H9 (cell line): Measurements from ENCODE around the gene WDR70. TPM values are rescaled to one million over a fixed set of nuclear protein-coding genes. Genes with fewer than 3 reads are reported as not detected.
"Not testable (repeated sequence)": the region's sequence is repeated elsewhere in the genome, so short reads cannot be mapped to it uniquely, and the experiment has no call there.

Experiments
- DNase-seq: peaks from one replicate; pipeline ENCODE4 v3.0.0-alpha.2; 2017
- H2AFZ ChIP-seq: one replicate; pipeline ENCODE4 v1.6.1; 2013; ENCODE audit warnings: mild to moderate bottlenecking, low read length, control low read depth, moderate library complexity
- H2AK5ac ChIP-seq: 2 replicates; pipeline ENCODE4 v1.6.1; 2013; ENCODE audit warnings: low read length, control low read depth, mixed read lengths; ENCODE audit not compliant: insufficient read length
- H2BK120ac ChIP-seq: one replicate; pipeline ENCODE4 v1.6.1; 2013; ENCODE audit warnings: low read depth, mild to moderate bottlenecking, low read length, control low read depth, inconsistent platforms; ENCODE audit not compliant: poor library complexity, severe bottlenecking
- H2BK12ac ChIP-seq: 2 replicates; pipeline ENCODE4 v1.6.1; 2013; ENCODE audit warnings: low read length, control low read depth, mixed read lengths, low read depth; ENCODE audit not compliant: insufficient read length
- H2BK15ac ChIP-seq: 2 replicates; pipeline ENCODE4 v1.6.1; 2013; ENCODE audit warnings: low read depth, low read length, control low read depth
- H2BK20ac ChIP-seq: one replicate; pipeline ENCODE4 v1.6.1; 2013; ENCODE audit warnings: low read depth, mild to moderate bottlenecking, low read length, control low read depth, inconsistent platforms; ENCODE audit not compliant: poor library complexity, severe bottlenecking
- H2BK5ac ChIP-seq: 2 replicates; pipeline ENCODE4 v1.6.1; 2013; ENCODE audit warnings: low read length, control low read depth, mixed read lengths; ENCODE audit not compliant: insufficient read length
- H3K14ac ChIP-seq: 2 replicates; pipeline ENCODE4 v1.6.1; 2013; ENCODE audit warnings: low read length, control low read depth; ENCODE audit not compliant: insufficient read depth
- H3K18ac ChIP-seq: 2 replicates; pipeline ENCODE4 v1.6.1; 2013; ENCODE audit warnings: low read depth, mild to moderate bottlenecking, mixed read lengths, low read length, control low read depth; ENCODE audit not compliant: insufficient read length
- H3K23ac ChIP-seq: 2 replicates; pipeline ENCODE4 v1.6.1; 2013; ENCODE audit warnings: low read length, control low read depth, mixed read lengths, low read depth; ENCODE audit not compliant: insufficient read length
- H3K23me2 ChIP-seq: 2 replicates; pipeline ENCODE4 v1.6.1; 2013; ENCODE audit warnings: low read depth, mild to moderate bottlenecking, mixed read lengths, low read length, control low read depth; ENCODE audit not compliant: insufficient read length, poor library complexity, severe bottlenecking
- H3K27ac ChIP-seq: 2 replicates; pipeline ENCODE4 v1.5.1; 2013; ENCODE audit warnings: low read length, control low read depth, mixed read lengths, low read depth; ENCODE audit not compliant: insufficient read length
- H3K27me3 ChIP-seq: 2 replicates; pipeline ENCODE4 v1.6.1; 2013; ENCODE audit warnings: low read length, control low read depth, inconsistent platforms; ENCODE audit not compliant: insufficient read depth
- H3K4ac ChIP-seq: 2 replicates; pipeline ENCODE4 v1.6.1; 2013; ENCODE audit warnings: low read depth, mild to moderate bottlenecking, control low read depth, inconsistent platforms, low read length, moderate library complexity
- H3K4me1 ChIP-seq: 2 replicates; pipeline ENCODE4 v1.6.1; 2013; ENCODE audit warnings: low read length, control low read depth, inconsistent platforms; ENCODE audit not compliant: insufficient read depth
- H3K4me2 ChIP-seq: 2 replicates; pipeline ENCODE4 v1.6.1; 2013; ENCODE audit warnings: low read length, control low read depth, mixed read lengths; ENCODE audit not compliant: insufficient read length, insufficient read depth
- H3K56ac ChIP-seq: 2 replicates; pipeline ENCODE4 v1.6.1; 2013; ENCODE audit warnings: low read depth, mild to moderate bottlenecking, mixed read lengths, low read length, control low read depth; ENCODE audit not compliant: insufficient read length
- H3K79me1 ChIP-seq: 2 replicates; pipeline ENCODE4 v1.6.1; 2013; ENCODE audit warnings: low read depth, mild to moderate bottlenecking, moderate library complexity, low read length, control low read depth, inconsistent platforms; ENCODE audit not compliant: insufficient read depth, poor library complexity, severe bottlenecking
- H3K79me2 ChIP-seq: 2 replicates; pipeline ENCODE4 v1.6.1; 2013; ENCODE audit warnings: low read length, control low read depth, inconsistent platforms; ENCODE audit not compliant: insufficient read depth
- H3K9ac ChIP-seq: 2 replicates; pipeline ENCODE4 v1.6.1; 2013; ENCODE audit warnings: low read length, control low read depth, mixed read lengths; ENCODE audit not compliant: insufficient read length; ENCODE audit errors: extremely low read depth
- H3K9me3 ChIP-seq: one replicate; pipeline ENCODE4 v1.6.1; 2013; ENCODE audit warnings: low read depth, low read length, inconsistent platforms; ENCODE audit not compliant: control insufficient read depth
- H3T11ph ChIP-seq: one replicate; pipeline ENCODE4 v1.6.1; 2013; ENCODE audit warnings: mild to moderate bottlenecking, low read length, control low read depth, inconsistent platforms
- H4K20me1 ChIP-seq: one replicate; pipeline ENCODE4 v1.6.1; 2013; ENCODE audit not compliant: control insufficient read depth, insufficient read length, insufficient read depth
- H4K5ac ChIP-seq: 2 replicates; pipeline ENCODE4 v1.6.1; 2013; ENCODE audit warnings: low read depth, mild to moderate bottlenecking, mixed read lengths, low read length, control low read depth; ENCODE audit not compliant: insufficient read length
- H4K8ac ChIP-seq: replicated peaks from 2 replicates; pipeline ENCODE4 v1.6.1; 2013; ENCODE audit warnings: low read length, control low read depth, mixed read lengths, low read depth; ENCODE audit not compliant: insufficient read length
- H4K91ac ChIP-seq: 2 replicates; pipeline ENCODE4 v1.6.1; 2013; ENCODE audit warnings: low read depth, mild to moderate bottlenecking, moderate library complexity, mixed read lengths, low read length, control low read depth; ENCODE audit not compliant: insufficient read length
- H3K27ac Mint-ChIP-seq, 3 experiments: 2 replicates in 2 of 3; 3 replicates in 1 of 3; pipeline ENCODE4 v1.8.0; 2020 to 2021; ENCODE audit warnings: mixed read lengths in 3 of 3, mild to moderate bottlenecking in 1 of 3, moderate library complexity in 1 of 3
- H3K27me3 Mint-ChIP-seq: 2 replicates; pipeline ENCODE4 v1.8.0; 2021; ENCODE audit warnings: low read depth, mild to moderate bottlenecking, moderate library complexity, mixed read lengths
- H3K36me3 Mint-ChIP-seq, 3 experiments: 2 replicates in 2 of 3; 3 replicates in 1 of 3; pipeline ENCODE4 v1.8.0; 2020 to 2021; ENCODE audit warnings: low read depth in 3 of 3, mixed read lengths in 3 of 3; ENCODE audit not compliant: insufficient read depth in 1 of 3
- H3K4me1 Mint-ChIP-seq, 2 experiments: 2 replicates each; pipeline ENCODE4 v1.8.0; 2020; ENCODE audit warnings: mixed read lengths in 2 of 2
- H3K4me3 Mint-ChIP-seq, 2 experiments: 2 replicates in 1 of 2; 3 replicates in 1 of 2; pipeline ENCODE4 v1.8.0; 2020 to 2021; ENCODE audit warnings: mild to moderate bottlenecking in 2 of 2, mixed read lengths in 2 of 2, moderate library complexity in 1 of 2
- H3K9me3 Mint-ChIP-seq, 2 experiments: 2 replicates in 1 of 2; 3 replicates in 1 of 2; pipeline ENCODE4 v1.8.0; 2020; ENCODE audit warnings: mild to moderate bottlenecking in 2 of 2, mixed read lengths in 2 of 2, moderate library complexity in 1 of 2
- WGBS: extraction: QIAGEN DNeasy Blood & Tissue Kit; methylation state at CpG from one replicate; pipeline ENCODE4 v1.1.7; 2013; ENCODE audit warnings: missing lambda C conversion rate, low lambda C conversion rate, mixed read lengths; ENCODE audit not compliant: insufficient read length; ENCODE audit errors: extremely low coverage; 5-methylcytosine and 5-hydroxymethylcytosine counted together
- total RNA-seq: library from RNA; stranded (reverse); gene quantifications from 2 replicates; pipeline ENCODE4 v1.2.1, GENCODE V29; 2021
- TF ChIP-seq, protein P1 (sequence below): fragments of 200-600 bp; sonication (generic); conservative IDR thresholded peaks from 3 replicates; pipeline ENCODE4 v1.8.0; 2021; ENCODE audit warnings: antibody characterized with exemption, mild to moderate bottlenecking

The WDR70 gene
- total RNA-seq, 1 experiment from 2014 or later, result 38.1 TPM

DNA sequence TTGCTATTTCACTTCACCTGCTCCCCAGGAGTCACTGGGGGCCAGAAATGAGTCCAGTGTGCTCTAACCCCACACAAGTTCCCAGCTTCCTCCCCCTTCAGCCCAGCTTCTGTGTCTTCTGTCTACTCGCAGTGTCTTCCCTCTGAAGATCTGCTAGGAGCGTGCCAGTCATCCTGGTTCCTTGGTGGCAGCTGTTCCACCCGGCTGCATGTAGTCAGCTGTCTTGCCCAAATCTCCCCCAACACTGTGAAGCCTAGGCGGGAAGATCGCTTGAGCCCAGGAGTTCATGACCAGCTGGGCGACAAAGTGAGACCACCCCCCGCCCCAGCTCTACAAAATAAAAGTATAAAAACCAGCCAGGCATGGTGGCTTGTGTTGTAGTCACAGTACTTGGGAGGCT, 306.7 kb downstream of the WDR70 start:
- Mint-ChIP-seq H3K27me3 (no peaks in the 10 kb centered on the region), H3K27ac (no peak overlapping the region), H3K4me3 (no peak overlapping the region), H3K9me3 (peaks cover 23 to 34% of the 10 kb centered on the region in 2 experiments), H3K4me1 (peaks cover 6 to 8% of the 10 kb centered on the region in 2 experiments; a peak in 3 of 4 replicates), H3K36me3 (peaks cover 4 to 12% (median 6%) of the 10 kb centered on the region in 3 experiments; a peak in 3 of 7 replicates)
- no peaks in the 10 kb centered on the region for H3K27me3 ChIP-seq
- no peak overlapping the region for H4K91ac ChIP-seq
- H4K8ac ChIP-seq, result no peak overlapping the region
- no peak overlapping the region for H3K56ac ChIP-seq
- no peak for DNase-seq
- no peak overlapping the region for H3K4me2 ChIP-seq
- H4K5ac ChIP-seq, result no peak overlapping the region
- no peak overlapping the region for H3K4ac ChIP-seq
- no peak overlapping the region for H2BK12ac ChIP-seq
- no peak overlapping the region for H2BK20ac ChIP-seq
- TF ChIP-seq, protein P1, sequence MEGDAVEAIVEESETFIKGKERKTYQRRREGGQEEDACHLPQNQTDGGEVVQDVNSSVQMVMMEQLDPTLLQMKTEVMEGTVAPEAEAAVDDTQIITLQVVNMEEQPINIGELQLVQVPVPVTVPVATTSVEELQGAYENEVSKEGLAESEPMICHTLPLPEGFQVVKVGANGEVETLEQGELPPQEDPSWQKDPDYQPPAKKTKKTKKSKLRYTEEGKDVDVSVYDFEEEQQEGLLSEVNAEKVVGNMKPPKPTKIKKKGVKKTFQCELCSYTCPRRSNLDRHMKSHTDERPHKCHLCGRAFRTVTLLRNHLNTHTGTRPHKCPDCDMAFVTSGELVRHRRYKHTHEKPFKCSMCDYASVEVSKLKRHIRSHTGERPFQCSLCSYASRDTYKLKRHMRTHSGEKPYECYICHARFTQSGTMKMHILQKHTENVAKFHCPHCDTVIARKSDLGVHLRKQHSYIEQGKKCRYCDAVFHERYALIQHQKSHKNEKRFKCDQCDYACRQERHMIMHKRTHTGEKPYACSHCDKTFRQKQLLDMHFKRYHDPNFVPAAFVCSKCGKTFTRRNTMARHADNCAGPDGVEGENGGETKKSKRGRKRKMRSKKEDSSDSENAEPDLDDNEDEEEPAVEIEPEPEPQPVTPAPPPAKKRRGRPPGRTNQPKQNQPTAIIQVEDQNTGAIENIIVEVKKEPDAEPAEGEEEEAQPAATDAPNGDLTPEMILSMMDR, result no peak
- H2BK5ac ChIP-seq, result no peak overlapping the region
- no peak overlapping the region for H2BK15ac ChIP-seq
- H3K14ac ChIP-seq, result no peak overlapping the region
- H3K9ac ChIP-seq, result no peak overlapping the region
- H3K4me1 ChIP-seq, result no peaks in the 10 kb centered on the region
- no peak overlapping the region for H3K18ac ChIP-seq
- no peak overlapping the region for H3T11ph ChIP-seq
- H2AK5ac ChIP-seq, result no peak overlapping the region
- H3K27ac ChIP-seq, result no peak overlapping the region
- H3K79me1 ChIP-seq, result no peaks in the 10 kb centered on the region
- WGBS, result no CpG with 5 or more reads among the region's 7 CpGs
- H3K79me2 ChIP-seq, result no peaks in the 10 kb centered on the region
- no peaks in the 10 kb centered on the region for H3K9me3 ChIP-seq
- no peak overlapping the region for H2BK120ac ChIP-seq
- H2AFZ ChIP-seq, result no peak overlapping the region
- no peak overlapping the region for H3K23ac ChIP-seq
- no peaks in the 10 kb centered on the region for H3K23me2 ChIP-seq
- H4K20me1 ChIP-seq, result no peaks in the 10 kb centered on the region

- DNase-seq, result not testable (repeated sequence)
These were observed 309.8 kb downstream of the WDR70 start for GRCh38 chr5:37688925-37689324.

More at GRCh38 chr5:37688925-37689324, 309.8 kb downstream of the WDR70 start:
- not testable (repeated sequence) for H3K4me2 ChIP-seq, H3K27me3 ChIP-seq, H2AK5ac ChIP-seq, H2BK5ac ChIP-seq, H2BK12ac ChIP-seq, H3K4me1 ChIP-seq, H3K14ac ChIP-seq, H3K18ac ChIP-seq, H3K4me3 Mint-ChIP-seq, H4K8ac ChIP-seq, H2BK120ac ChIP-seq, H2BK15ac ChIP-seq, H3K4ac ChIP-seq, H3K9ac ChIP-seq, H3T11ph ChIP-seq, H4K20me1 ChIP-seq, H3K4me1 Mint-ChIP-seq, H3K36me3 Mint-ChIP-seq, H3K79me2 ChIP-seq, H2AFZ ChIP-seq, H2BK20ac ChIP-seq, H3K27ac ChIP-seq, H3K56ac ChIP-seq, H3K23me2 ChIP-seq, H4K91ac ChIP-seq, H3K23ac ChIP-seq, H4K5ac ChIP-seq, H3K79me1 ChIP-seq, H3K9me3 ChIP-seq, H3K27me3 Mint-ChIP-seq
- Mint-ChIP-seq H3K27ac (peak overlapping the region in 2 of 3 experiments; percentile 55 to 70; a peak in 2 of 7 replicates), H3K9me3 (peaks cover 10 to 18% of the 10 kb centered on the region in 2 experiments; a peak in 4 of 5 replicates)
- no CpG with 5 or more reads among the region's 10 CpGs for WGBS
